HG02763 (cell line): ENCODE measurements around the gene TRIM36.

Experiments
- ATAC-seq: cut with Tn5 transposase; IDR thresholded peaks from one replicate; pipeline ENCODE4 v1.9.1; 2021; ENCODE audit warnings: mild to moderate bottlenecking, moderate library complexity; ENCODE audit not compliant: unreplicated experiment

The TRIM36 gene

DNA sequence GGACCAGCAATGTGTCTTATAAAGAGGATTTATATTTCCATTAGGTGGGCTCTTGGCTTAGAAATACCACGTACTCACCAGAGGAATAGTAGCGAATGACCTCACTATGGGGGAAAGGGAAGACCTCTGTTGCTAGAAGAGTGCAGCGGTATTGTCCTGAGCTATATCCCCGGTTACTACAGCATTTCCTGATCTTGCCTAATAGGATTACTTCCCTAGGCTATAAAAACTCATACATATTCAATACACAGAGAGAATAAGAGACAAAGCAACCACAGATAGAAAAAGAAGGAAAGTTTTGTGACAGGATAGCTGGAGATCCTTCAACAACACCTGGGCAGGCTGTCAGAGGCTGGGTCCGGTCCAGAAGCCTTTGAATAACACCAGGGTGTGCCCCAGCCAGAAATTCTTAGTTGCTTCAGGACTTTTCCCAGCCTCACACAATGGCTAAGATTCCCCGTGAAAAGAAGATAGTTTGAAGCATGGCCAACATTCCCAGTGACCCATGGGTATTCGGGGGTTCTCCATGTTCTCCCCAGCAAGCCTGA lies 85.4 kb downstream of the TRIM36 start:
- ATAC-seq: no peak

DNA sequence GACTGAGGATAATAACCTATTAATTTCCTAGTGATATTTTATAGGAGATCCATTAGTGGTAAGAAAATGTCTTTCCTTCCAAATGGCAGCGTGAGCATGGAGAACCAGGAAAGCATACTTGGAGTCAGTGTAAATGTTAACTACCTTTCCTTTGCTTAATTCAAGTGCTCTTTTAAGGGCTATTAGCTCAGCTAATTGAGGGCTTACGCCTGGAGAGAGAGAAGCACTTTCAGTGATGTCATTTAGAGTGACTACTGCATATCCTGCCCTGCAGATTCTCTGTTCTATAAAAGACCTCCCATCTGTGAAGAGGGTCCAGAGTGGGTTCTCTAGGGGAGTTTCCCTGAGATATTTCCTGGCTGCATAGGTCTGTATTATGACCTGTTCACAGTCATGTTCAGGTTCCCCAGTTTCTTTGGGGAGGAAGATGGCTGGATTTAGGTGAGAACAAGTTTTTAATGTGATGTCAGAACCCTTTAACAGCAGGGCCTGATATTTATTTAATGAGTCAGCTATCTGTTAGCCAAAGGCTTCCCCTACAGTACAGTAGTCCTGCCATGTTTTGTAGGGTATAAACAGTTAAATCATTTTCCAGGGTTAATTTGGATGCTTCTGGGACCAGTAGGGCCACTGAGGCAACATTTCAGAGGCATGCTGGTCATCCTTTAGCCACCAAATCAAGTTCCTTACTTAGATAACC lies 89.6 kb downstream of the TRIM36 start:
- ATAC-seq: no peak
